PC-9 (cell line): ENCODE data around the gene PKN3. TPM values are rescaled to one million over a fixed set of nuclear protein-coding genes. Genes with fewer than 3 reads are reported as not detected.

Experiments used
- BruUV-seq: library from RNA; stranded (reverse); fragments of 400-500 nt; replicated peaks from 2 replicates; lab custom pipeline; 2021; lab: Mats Ljungman, UMichigan
- CTCF ChIA-PET: fragments of 300-600 bp; sonication (Branson Sonifier 250); formaldehyde crosslinking; loops from one replicate; lab custom pipeline; 2022; ENCODE audit warnings: antibody characterized with exemption; lab: Charles Lee
- POLR2A ChIA-PET: fragments of 300-600 bp; sonication (Branson Sonifier 250); formaldehyde crosslinking; loops from one replicate; lab custom pipeline; 2022; ENCODE audit warnings: antibody characterized with exemption; ENCODE audit not compliant: unreplicated experiment; lab: Charles Lee
- DNase-seq, 2 experiments: peaks; one replicate each; pipeline versions ENCODE4 v3.0.0 to v3.0.0-alpha.2; 2015 to 2022; ENCODE audit warnings: mixed read lengths in 1 of 2
- H2AFZ ChIP-seq: fragments of 200-600 bp; sonication (generic); 2 replicates; pipeline ENCODE4 v1.8.1; 2017; ENCODE audit warnings: antibody characterized with exemption
- H3F3A ChIP-seq: fragments of 200-600 bp; sonication (generic); 2 replicates; pipeline ENCODE4 v1.8.1; 2017; ENCODE audit warnings: antibody characterized with exemption, mild to moderate bottlenecking, low read depth; ENCODE audit not compliant: insufficient read depth
- H3K27ac ChIP-seq: fragments of 200-600 bp; sonication (generic); 2 replicates; pipeline ENCODE4 v1.6.1; 2016; ENCODE audit warnings: mixed run types
- H3K27me3 ChIP-seq: fragments of 200-600 bp; sonication (generic); 2 replicates; pipeline ENCODE4 v1.6.1; 2016; ENCODE audit warnings: low read depth, mixed run types; ENCODE audit not compliant: insufficient read depth
- H3K36me3 ChIP-seq: fragments of 200-600 bp; sonication (generic); 2 replicates; pipeline ENCODE4 v1.6.1; 2016; ENCODE audit warnings: low read depth, mixed run types
- H3K4me1 ChIP-seq: fragments of 200-600 bp; sonication (generic); replicated peaks from 2 replicates; pipeline ENCODE4 v1.6.1; 2016; ENCODE audit warnings: mixed run types; ENCODE audit not compliant: insufficient read depth
- H3K4me2 ChIP-seq: fragments of 200-600 bp; sonication (generic); 2 replicates; pipeline ENCODE4 v1.6.1; 2017; ENCODE audit warnings: mixed run types
- H3K4me3 ChIP-seq: fragments of 200-600 bp; sonication (generic); 2 replicates; pipeline ENCODE4 v1.6.1; 2016; ENCODE audit warnings: mixed run types
- H3K79me2 ChIP-seq: fragments of 200-600 bp; sonication (generic); 2 replicates; pipeline ENCODE4 v1.6.1; 2017; ENCODE audit warnings: low read depth, mixed run types
- H3K9me2 ChIP-seq: fragments of 200-600 bp; sonication (generic); 2 replicates; pipeline ENCODE4 v1.8.1; 2017; ENCODE audit warnings: mild to moderate bottlenecking; ENCODE audit not compliant: insufficient read depth
- H3K9me3 ChIP-seq: fragments of 200-600 bp; sonication (generic); 2 replicates; pipeline ENCODE4 v1.8.1; 2016; ENCODE audit warnings: low read depth; ENCODE audit not compliant: insufficient read depth
- H4K20me1 ChIP-seq: fragments of 200-600 bp; sonication (generic); 2 replicates; pipeline ENCODE4 v1.8.1; 2017; ENCODE audit not compliant: insufficient read depth
- EZH2 ChIP-seq: fragments of 200-600 bp; sonication (generic); IDR thresholded peaks from 2 replicates; pipeline ENCODE4 v1.8.0; 2017; ENCODE audit warnings: antibody characterized with exemption, low read depth
- intact Hi-C: fragments of 100-400 bp; cut with micrococcal nuclease; formaldehyde crosslinking; loops from one replicate; pipeline ENCODE4 v1.10.0; 2022; ENCODE audit not compliant: unreplicated experiment
- total RNA-seq: library from RNA; stranded (reverse); gene quantifications from 2 replicates; pipeline ENCODE4 v1.2.3, GENCODE V29; 2021
- TF ChIP-seq, protein P1 (sequence below): fragments of 200-600 bp; sonication (generic); conservative IDR thresholded peaks from 2 replicates; pipeline ENCODE4 v1.6.1; 2017; ENCODE audit warnings: mixed run types, antibody characterized with exemption, mild to moderate bottlenecking, moderate library complexity

The PKN3 gene
- total RNA-seq, 1 experiment from 2014 or later, result 5.5 TPM

DNA sequence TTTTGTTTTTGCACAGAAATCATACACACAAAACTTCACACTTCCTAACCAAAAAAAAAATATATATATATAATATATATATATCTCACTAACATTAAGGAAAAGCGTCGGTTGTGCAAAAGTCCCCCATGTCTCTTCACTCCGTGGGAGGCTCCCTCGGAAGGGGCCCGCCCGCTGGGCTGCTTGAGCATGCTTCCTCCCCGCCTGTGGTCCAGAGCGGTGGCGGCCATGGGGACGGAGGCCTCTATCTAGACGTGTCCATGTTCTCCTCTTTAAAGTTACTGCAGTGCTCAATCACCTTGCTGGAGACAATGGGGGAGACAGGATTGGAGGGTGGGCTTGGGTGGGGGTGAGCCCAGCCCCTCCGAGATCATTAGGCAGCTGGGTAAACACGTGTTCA, 28.8 kb downstream of the PKN3 start:
- CTCF ChIA-PET, result no interaction called here
- DNase-seq, result no peak
- no peak for TF ChIP-seq EZH2
- TF ChIP-seq, protein P1, sequence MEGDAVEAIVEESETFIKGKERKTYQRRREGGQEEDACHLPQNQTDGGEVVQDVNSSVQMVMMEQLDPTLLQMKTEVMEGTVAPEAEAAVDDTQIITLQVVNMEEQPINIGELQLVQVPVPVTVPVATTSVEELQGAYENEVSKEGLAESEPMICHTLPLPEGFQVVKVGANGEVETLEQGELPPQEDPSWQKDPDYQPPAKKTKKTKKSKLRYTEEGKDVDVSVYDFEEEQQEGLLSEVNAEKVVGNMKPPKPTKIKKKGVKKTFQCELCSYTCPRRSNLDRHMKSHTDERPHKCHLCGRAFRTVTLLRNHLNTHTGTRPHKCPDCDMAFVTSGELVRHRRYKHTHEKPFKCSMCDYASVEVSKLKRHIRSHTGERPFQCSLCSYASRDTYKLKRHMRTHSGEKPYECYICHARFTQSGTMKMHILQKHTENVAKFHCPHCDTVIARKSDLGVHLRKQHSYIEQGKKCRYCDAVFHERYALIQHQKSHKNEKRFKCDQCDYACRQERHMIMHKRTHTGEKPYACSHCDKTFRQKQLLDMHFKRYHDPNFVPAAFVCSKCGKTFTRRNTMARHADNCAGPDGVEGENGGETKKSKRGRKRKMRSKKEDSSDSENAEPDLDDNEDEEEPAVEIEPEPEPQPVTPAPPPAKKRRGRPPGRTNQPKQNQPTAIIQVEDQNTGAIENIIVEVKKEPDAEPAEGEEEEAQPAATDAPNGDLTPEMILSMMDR, result no peak

DNA sequence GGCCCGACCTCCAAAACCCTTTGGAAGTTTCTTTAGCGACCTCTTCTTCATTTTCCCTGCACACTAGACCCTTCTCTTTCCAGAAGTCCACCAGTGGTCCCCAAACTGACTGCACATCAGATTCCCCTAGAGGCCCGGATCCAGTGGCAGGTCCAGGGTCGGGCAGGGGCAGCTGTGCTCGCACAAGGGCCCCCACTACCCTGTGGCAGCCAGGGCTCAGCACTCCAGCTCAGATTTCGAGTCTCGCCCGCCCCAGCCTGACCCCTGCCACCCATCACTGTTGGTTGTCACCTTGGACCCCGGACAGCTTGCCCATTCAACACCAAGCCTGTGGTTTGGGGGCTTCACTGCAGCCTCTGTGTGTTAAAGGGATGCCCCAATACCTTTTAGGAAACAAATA, 29.4 kb downstream of the PKN3 start:
- no peak overlapping the region for H3K27ac ChIP-seq
- H3K9me2 ChIP-seq, result no peaks in the 10 kb centered on the region
- no peaks in the 10 kb centered on the region for H3K79me2 ChIP-seq
- POLR2A ChIA-PET, result interaction anchor here (0.6 kb wide), 1 partner anchor 236 kb away, joined by 3 read pairs; no protein-coding TSS in a partner anchor
- no TSS peak for BruUV-seq
- no peaks in the 10 kb centered on the region for H3K4me1 ChIP-seq
- H2AFZ ChIP-seq, result no peak overlapping the region
- H4K20me1 ChIP-seq, result no peaks in the 10 kb centered on the region; the same call in 1 of the 2 replicates
- H3K4me3 ChIP-seq, result no peak overlapping the region
- H3F3A ChIP-seq, result peaks cover 14% of the 10 kb centered on the region; the same call in 1 of the 2 replicates
- TF ChIP-seq, protein P1, result no peak
- TF ChIP-seq EZH2, result no peak
- no peaks in the 10 kb centered on the region for H3K27me3 ChIP-seq
- H3K9me3 ChIP-seq, result no peaks in the 10 kb centered on the region
- intact Hi-C loops, result loop anchor here (5.0 kb wide), 1 partner anchor 196 kb away; no protein-coding TSS in a partner anchor
- CTCF ChIA-PET, result no interaction called here
- no peak for DNase-seq
- H3K36me3 ChIP-seq, result no peaks in the 10 kb centered on the region
- H3K4me2 ChIP-seq, result no peak overlapping the region

More for the DNA sequence above, 28.8 kb downstream of the PKN3 start:
- H3K9me3 ChIP-seq, result no peaks in the 10 kb centered on the region
- no TSS peak for BruUV-seq
- no peaks in the 10 kb centered on the region for H3K36me3 ChIP-seq
- H3K4me1 ChIP-seq, result no peaks in the 10 kb centered on the region
- no peak overlapping the region for H3K27ac ChIP-seq
- POLR2A ChIA-PET, result no interaction called here
- no peaks in the 10 kb centered on the region for H3K9me2 ChIP-seq
- H4K20me1 ChIP-seq, result no peaks in the 10 kb centered on the region; the same call in 1 of the 2 replicates
- intact Hi-C loops, result loop anchor here (5.0 kb wide), 1 partner anchor 196 kb away; no protein-coding TSS in a partner anchor
- H3F3A ChIP-seq, result peaks cover 16% of the 10 kb centered on the region; the same call in 1 of the 2 replicates
- no peak overlapping the region for H3K4me2 ChIP-seq
- H2AFZ ChIP-seq, result no peak overlapping the region
- no peaks in the 10 kb centered on the region for H3K79me2 ChIP-seq
- H3K4me3 ChIP-seq, result no peak overlapping the region
- no peaks in the 10 kb centered on the region for H3K27me3 ChIP-seq

DNA sequence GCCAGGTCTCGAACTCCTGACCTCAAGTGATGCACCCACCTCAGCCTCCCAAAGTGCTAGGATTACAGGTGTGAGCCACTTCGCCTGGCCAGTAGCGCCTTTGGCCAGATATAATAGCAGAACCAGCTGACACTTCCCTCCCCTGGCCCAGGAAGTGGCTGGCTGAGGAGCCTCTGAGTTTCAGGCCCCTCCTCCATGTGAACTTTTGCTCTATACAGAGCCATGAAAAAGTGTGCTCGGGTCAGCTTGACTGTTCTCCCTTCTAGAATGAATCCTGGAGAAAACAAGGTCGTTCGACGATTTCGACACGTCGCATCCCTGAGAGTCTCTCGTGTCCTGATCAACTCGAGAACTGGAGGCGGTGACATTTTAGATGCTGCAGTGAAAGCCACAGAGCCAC, 30.3 kb downstream of the PKN3 start:
- H3K4me3 ChIP-seq, result no peak overlapping the region
- no peaks in the 10 kb centered on the region; the same call in 1 of the 2 replicates for H4K20me1 ChIP-seq
- no peak overlapping the region for H2AFZ ChIP-seq
- H3K27me3 ChIP-seq, result no peaks in the 10 kb centered on the region
- no peak overlapping the region for H3K4me2 ChIP-seq
- TSS peak; percentile 9 for BruUV-seq
- H3K36me3 ChIP-seq, result no peaks in the 10 kb centered on the region
- peaks cover 14% of the 10 kb centered on the region; the same call in 1 of the 2 replicates for H3F3A ChIP-seq
- ChIA-PET POLR2A (interaction anchor here (0.6 kb wide), 1 partner anchor 861 kb away, joined by 5 read pairs; no protein-coding TSS in a partner anchor), CTCF (interaction anchor here (0.6 to 1.0 kb wide), 2 partner anchors 8 to 42 kb away, joined by 4 to 13 read pairs; partner anchors contain the start of gene ZDHHC12)
- H3K9me2 ChIP-seq, result no peaks in the 10 kb centered on the region
- no peaks in the 10 kb centered on the region for H3K79me2 ChIP-seq
- no peaks in the 10 kb centered on the region for H3K9me3 ChIP-seq
- TF ChIP-seq EZH2, result no peak
- TF ChIP-seq, protein P1, result no peak
- H3K27ac ChIP-seq, result no peak overlapping the region
- no peak for DNase-seq
- intact Hi-C loops, result loop anchor here (5.0 kb wide), 1 partner anchor 195 kb away; no protein-coding TSS in a partner anchor
- no peaks in the 10 kb centered on the region for H3K4me1 ChIP-seq
